Measurements from ENCODE around the gene IDS. TPM values are rescaled to one million over a fixed set of nuclear protein-coding genes. Genes with fewer than 3 reads are reported as not detected.
A peak's percentile ranks its signal among the peaks of the same experiment; 100 is the strongest.

The IDS gene
- total RNA-seq, 1 experiment from 2014 or later = 13.3 TPM

DNA sequence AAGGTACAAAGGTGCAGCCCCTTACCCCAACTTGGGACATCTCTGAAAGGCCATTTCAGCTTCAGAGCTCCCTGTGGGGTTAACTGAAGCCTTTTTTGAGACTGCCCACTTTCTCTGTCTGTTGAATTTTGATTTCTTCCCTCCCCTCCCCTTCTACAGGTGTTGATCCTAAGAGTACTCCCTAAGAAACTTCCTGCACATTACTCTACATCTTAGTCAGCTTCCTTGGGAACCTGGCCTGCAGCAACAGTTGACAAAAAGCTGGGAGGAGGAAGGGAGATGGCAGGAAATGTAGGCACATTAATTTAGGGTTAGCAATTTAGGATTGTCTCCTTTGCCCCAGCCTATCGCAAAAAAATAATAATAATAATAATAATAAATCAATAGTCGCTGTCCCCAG is 1.2 kb upstream of the IDS start:
- Mint-ChIP-seq H3K4me1 (peaks cover 13% of the 10 kb centered on the region), H3K9me3 (no peaks in the 10 kb centered on the region), H3K27me3 (ENCODE audit: low read depth) (peaks cover 33% of the 10 kb centered on the region), H3K27ac (no peak overlapping the region), H3K36me3 (no peaks in the 10 kb centered on the region), H3K4me3 (no peak overlapping the region)
- DNase-seq (ENCODE audit: low spot score) (no peak), ATAC-seq (no peak)
- ChIA-PET CTCF (no interaction called here), POLR2A (interaction anchor here (0.6 kb wide), 1 partner anchor 276 kb away, joined by 3 read pairs; no protein-coding TSS in a partner anchor)
- TF ChIP-seq ZNF317 (CRISPR knock-in tag; IDR thresholded peaks at IDR 0.05; ENCODE audit: borderline replicate concordance, low read depth) = no peak
- TF ChIP-seq, protein P1, sequence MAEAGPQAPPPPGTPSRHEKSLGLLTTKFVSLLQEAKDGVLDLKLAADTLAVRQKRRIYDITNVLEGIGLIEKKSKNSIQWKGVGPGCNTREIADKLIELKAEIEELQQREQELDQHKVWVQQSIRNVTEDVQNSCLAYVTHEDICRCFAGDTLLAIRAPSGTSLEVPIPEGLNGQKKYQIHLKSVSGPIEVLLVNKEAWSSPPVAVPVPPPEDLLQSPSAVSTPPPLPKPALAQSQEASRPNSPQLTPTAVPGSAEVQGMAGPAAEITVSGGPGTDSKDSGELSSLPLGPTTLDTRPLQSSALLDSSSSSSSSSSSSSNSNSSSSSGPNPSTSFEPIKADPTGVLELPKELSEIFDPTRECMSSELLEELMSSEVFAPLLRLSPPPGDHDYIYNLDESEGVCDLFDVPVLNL (CRISPR knock-in tag; IDR thresholded peaks at IDR 0.05; ENCODE audit: borderline replicate concordance, low read depth) = no peak
- TF ChIP-seq, protein P2, sequence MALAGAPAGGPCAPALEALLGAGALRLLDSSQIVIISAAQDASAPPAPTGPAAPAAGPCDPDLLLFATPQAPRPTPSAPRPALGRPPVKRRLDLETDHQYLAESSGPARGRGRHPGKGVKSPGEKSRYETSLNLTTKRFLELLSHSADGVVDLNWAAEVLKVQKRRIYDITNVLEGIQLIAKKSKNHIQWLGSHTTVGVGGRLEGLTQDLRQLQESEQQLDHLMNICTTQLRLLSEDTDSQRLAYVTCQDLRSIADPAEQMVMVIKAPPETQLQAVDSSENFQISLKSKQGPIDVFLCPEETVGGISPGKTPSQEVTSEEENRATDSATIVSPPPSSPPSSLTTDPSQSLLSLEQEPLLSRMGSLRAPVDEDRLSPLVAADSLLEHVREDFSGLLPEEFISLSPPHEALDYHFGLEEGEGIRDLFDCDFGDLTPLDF (CRISPR knock-in tag; IDR thresholded peaks at IDR 0.05) = no peak
- TF ChIP-seq, protein P3, sequence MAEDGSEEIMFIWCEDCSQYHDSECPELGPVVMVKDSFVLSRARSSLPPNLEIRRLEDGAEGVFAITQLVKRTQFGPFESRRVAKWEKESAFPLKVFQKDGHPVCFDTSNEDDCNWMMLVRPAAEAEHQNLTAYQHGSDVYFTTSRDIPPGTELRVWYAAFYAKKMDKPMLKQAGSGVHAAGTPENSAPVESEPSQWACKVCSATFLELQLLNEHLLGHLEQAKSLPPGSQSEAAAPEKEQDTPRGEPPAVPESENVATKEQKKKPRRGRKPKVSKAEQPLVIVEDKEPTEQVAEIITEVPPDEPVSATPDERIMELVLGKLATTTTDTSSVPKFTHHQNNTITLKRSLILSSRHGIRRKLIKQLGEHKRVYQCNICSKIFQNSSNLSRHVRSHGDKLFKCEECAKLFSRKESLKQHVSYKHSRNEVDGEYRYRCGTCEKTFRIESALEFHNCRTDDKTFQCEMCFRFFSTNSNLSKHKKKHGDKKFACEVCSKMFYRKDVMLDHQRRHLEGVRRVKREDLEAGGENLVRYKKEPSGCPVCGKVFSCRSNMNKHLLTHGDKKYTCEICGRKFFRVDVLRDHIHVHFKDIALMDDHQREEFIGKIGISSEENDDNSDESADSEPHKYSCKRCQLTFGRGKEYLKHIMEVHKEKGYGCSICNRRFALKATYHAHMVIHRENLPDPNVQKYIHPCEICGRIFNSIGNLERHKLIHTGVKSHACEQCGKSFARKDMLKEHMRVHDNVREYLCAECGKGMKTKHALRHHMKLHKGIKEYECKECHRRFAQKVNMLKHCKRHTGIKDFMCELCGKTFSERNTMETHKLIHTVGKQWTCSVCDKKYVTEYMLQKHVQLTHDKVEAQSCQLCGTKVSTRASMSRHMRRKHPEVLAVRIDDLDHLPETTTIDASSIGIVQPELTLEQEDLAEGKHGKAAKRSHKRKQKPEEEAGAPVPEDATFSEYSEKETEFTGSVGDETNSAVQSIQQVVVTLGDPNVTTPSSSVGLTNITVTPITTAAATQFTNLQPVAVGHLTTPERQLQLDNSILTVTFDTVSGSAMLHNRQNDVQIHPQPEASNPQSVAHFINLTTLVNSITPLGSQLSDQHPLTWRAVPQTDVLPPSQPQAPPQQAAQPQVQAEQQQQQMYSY (CRISPR knock-in tag; IDR thresholded peaks at IDR 0.05) = no peak
- TF ChIP-seq KAT7 (CRISPR knock-in tag; IDR thresholded peaks at IDR 0.05; ENCODE audit: borderline replicate concordance) = no peak
- TF ChIP-seq ZNF671 (CRISPR knock-in tag; IDR thresholded peaks at IDR 0.05) = no peak
- TF ChIP-seq, protein P4, sequence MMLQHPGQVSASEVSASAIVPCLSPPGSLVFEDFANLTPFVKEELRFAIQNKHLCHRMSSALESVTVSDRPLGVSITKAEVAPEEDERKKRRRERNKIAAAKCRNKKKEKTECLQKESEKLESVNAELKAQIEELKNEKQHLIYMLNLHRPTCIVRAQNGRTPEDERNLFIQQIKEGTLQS (CRISPR knock-in tag; conservative IDR thresholded peaks at IDR 0.05) = no peak
- TF ChIP-seq GRHL2 (CRISPR knock-in tag; IDR thresholded peaks at IDR 0.05; ENCODE audit: insufficient replicate concordance, severe bottlenecking) = no peak
- TF ChIP-seq, protein P5, sequence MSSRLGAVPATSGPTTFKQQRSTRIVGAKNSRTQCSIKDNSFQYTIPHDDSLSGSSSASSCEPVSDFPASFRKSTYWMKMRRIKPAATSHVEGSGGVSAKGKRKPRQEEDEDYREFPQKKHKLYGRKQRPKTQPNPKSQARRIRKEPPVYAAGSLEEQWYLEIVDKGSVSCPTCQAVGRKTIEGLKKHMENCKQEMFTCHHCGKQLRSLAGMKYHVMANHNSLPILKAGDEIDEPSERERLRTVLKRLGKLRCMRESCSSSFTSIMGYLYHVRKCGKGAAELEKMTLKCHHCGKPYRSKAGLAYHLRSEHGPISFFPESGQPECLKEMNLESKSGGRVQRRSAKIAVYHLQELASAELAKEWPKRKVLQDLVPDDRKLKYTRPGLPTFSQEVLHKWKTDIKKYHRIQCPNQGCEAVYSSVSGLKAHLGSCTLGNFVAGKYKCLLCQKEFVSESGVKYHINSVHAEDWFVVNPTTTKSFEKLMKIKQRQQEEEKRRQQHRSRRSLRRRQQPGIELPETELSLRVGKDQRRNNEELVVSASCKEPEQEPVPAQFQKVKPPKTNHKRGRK (CRISPR knock-in tag; IDR thresholded peaks at IDR 0.05; ENCODE audit: borderline replicate concordance) = no peak
- no peak for TF ChIP-seq ZNF138 (CRISPR knock-in tag; conservative IDR thresholded peaks at IDR 0.05)
- no peak for TF ChIP-seq NFYB (CRISPR knock-in tag; conservative IDR thresholded peaks at IDR 0.05; ENCODE audit: low read depth)
- no peak for TF ChIP-seq PRRX2 (CRISPR knock-in tag; IDR thresholded peaks at IDR 0.05)
- TF ChIP-seq, protein P6, sequence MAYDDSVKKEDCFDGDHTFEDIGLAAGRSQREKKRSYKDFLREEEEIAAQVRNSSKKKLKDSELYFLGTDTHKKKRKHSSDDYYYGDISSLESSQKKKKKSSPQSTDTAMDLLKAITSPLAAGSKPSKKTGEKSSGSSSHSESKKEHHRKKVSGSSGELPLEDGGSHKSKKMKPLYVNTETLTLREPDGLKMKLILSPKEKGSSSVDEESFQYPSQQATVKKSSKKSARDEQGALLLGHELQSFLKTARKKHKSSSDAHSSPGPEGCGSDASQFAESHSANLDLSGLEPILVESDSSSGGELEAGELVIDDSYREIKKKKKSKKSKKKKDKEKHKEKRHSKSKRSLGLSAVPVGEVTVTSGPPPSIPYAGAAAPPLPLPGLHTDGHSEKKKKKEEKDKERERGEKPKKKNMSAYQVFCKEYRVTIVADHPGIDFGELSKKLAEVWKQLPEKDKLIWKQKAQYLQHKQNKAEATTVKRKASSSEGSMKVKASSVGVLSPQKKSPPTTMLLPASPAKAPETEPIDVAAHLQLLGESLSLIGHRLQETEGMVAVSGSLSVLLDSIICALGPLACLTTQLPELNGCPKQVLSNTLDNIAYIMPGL (CRISPR knock-in tag; IDR thresholded peaks at IDR 0.05) = no peak

DNA sequence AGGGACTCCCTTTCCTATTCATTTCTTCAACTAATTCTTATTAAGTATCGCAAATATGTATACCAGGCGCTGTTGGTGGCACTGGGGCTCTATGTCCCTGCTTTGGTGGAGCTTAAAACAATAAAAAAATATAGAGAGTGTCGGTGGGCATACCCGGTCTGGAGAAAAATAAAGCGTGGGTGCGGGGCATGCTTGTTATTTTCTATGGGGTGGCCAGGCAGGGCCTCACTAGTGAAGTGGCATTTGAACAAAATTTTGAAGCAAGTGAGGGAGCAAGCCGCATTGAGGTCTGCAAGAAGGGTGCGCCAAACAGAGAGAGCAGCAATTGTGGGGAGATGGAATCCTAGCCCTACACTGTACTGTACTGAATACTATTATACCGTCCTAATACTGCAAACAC is 565 bp upstream of the IDS start:
- POLR2A ChIA-PET = interaction anchor here (1.0 kb wide), 2 partner anchors 34 to 261 kb away, joined by 3 to 4 read pairs; no protein-coding TSS in a partner anchor
- no peak for ATAC-seq
- Mint-ChIP-seq H3K27me3 (ENCODE audit: low read depth) (peaks cover 33% of the 10 kb centered on the region), H3K4me3 (peak overlapping the region; percentile 72), H3K36me3 (no peaks in the 10 kb centered on the region), H3K27ac (no peak overlapping the region), H3K4me1 (peaks cover 13% of the 10 kb centered on the region), H3K9me3 (no peaks in the 10 kb centered on the region)
- CTCF ChIA-PET = interaction anchor here (1.0 to 1.3 kb wide), 2 partner anchors 18 to 35 kb away, joined by 4 to 6 read pairs; no protein-coding TSS in a partner anchor
- DNase-seq (ENCODE audit: low spot score) = no peak
- no peak for TF ChIP-seq NR2C2 (CRISPR knock-in tag; IDR thresholded peaks at IDR 0.05)
- TF ChIP-seq, protein P7, sequence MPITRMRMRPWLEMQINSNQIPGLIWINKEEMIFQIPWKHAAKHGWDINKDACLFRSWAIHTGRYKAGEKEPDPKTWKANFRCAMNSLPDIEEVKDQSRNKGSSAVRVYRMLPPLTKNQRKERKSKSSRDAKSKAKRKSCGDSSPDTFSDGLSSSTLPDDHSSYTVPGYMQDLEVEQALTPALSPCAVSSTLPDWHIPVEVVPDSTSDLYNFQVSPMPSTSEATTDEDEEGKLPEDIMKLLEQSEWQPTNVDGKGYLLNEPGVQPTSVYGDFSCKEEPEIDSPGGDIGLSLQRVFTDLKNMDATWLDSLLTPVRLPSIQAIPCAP (CRISPR knock-in tag; IDR thresholded peaks at IDR 0.05) = no peak
- TF ChIP-seq, protein P8, sequence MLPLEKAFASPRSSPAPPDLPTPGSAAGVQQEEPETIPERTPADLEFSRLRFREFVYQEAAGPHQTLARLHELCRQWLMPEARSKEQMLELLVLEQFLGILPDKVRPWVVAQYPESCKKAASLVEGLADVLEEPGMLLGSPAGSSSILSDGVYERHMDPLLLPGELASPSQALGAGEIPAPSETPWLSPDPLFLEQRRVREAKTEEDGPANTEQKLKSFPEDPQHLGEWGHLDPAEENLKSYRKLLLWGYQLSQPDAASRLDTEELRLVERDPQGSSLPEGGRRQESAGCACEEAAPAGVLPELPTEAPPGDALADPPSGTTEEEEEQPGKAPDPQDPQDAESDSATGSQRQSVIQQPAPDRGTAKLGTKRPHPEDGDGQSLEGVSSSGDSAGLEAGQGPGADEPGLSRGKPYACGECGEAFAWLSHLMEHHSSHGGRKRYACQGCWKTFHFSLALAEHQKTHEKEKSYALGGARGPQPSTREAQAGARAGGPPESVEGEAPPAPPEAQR (CRISPR knock-in tag; IDR thresholded peaks at IDR 0.05) = no peak
- TF ChIP-seq ETV6 (CRISPR knock-in tag; IDR thresholded peaks at IDR 0.05) = no peak
- TF ChIP-seq RELA (CRISPR knock-in tag; IDR thresholded peaks at IDR 0.05; ENCODE audit: borderline replicate concordance) = no peak
- no peak for TF ChIP-seq JAZF1 (CRISPR knock-in tag; IDR thresholded peaks at IDR 0.05)
- TF ChIP-seq, protein P9, sequence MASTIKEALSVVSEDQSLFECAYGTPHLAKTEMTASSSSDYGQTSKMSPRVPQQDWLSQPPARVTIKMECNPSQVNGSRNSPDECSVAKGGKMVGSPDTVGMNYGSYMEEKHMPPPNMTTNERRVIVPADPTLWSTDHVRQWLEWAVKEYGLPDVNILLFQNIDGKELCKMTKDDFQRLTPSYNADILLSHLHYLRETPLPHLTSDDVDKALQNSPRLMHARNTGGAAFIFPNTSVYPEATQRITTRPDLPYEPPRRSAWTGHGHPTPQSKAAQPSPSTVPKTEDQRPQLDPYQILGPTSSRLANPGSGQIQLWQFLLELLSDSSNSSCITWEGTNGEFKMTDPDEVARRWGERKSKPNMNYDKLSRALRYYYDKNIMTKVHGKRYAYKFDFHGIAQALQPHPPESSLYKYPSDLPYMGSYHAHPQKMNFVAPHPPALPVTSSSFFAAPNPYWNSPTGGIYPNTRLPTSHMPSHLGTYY (CRISPR knock-in tag; IDR thresholded peaks at IDR 0.05) = no peak
